Tibial nerve (tissue), 3 donors: ENCODE results near the gene SH2D6.

Experiments used
- POLR2A ChIP-seq, 2 donors: fragments of 450-650 bp; IDR thresholded peaks; one replicate each; pipeline ENCODE4 v1.6.1; 2017; ENCODE audit warnings: antibody characterized with exemption in 2 of 2, mild to moderate bottlenecking in 2 of 2, moderate library complexity in 2 of 2
- TF ChIP-seq, protein P1 (sequence below), 5 experiments: fragments of 200-600 bp in 3 of 5; fragments of 450-650 bp in 2 of 5; sonication (generic) in 3 of 5; IDR thresholded peaks; one replicate each; pipeline ENCODE4 v1.5.1; 2016 to 2019; ENCODE audit warnings: antibody characterized with exemption in 5 of 5, mild to moderate bottlenecking in 3 of 5, moderate library complexity in 2 of 5

DNA sequence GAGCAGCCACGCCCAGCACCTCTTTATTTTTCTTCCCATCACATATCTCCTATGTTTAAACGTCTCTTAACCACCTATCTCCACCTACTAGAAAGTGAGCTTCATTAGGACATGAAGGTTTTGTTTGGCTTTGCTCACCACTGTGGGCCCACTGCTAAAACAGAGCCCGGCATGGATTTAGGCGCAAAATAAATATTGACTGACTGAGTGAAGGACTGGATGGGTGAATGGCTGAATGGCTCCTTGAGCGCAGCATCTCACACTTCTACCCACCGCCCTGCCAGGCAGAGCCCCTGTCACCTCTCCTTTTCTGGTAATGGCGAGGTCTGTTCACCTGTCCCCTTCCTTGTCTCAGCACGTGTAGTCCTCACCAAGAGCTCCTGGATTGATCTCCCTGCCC is 18.5 kb upstream of the SH2D6 start:
- TF ChIP-seq, protein P1, sequence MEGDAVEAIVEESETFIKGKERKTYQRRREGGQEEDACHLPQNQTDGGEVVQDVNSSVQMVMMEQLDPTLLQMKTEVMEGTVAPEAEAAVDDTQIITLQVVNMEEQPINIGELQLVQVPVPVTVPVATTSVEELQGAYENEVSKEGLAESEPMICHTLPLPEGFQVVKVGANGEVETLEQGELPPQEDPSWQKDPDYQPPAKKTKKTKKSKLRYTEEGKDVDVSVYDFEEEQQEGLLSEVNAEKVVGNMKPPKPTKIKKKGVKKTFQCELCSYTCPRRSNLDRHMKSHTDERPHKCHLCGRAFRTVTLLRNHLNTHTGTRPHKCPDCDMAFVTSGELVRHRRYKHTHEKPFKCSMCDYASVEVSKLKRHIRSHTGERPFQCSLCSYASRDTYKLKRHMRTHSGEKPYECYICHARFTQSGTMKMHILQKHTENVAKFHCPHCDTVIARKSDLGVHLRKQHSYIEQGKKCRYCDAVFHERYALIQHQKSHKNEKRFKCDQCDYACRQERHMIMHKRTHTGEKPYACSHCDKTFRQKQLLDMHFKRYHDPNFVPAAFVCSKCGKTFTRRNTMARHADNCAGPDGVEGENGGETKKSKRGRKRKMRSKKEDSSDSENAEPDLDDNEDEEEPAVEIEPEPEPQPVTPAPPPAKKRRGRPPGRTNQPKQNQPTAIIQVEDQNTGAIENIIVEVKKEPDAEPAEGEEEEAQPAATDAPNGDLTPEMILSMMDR (IDR thresholded peaks at IDR 0.05) = no peak
- no peak for TF ChIP-seq POLR2A (IDR thresholded peaks at IDR 0.05)
